Posterior cingulate gyrus (tissue), 11 donors: Measurements from ENCODE around the gene NUP43.
"Not testable (repeated sequence)": the region's sequence is repeated elsewhere in the genome, so short reads cannot be mapped to it uniquely, and the experiment has no call there.

Source experiments
- DNase-seq, 10 donors: peaks; one replicate each; pipeline versions ENCODE4 v3.0.0 to v3.0.0-alpha.2; 2020 to 2021; ENCODE audit warnings: mixed read lengths in 3 of 10
- intact Hi-C: fragments of 100-400 bp; cut with DNase I; formaldehyde crosslinking; loops from one replicate; pipeline ENCODE4 v1.15.1; 2023

NUP43 gene, protein sequence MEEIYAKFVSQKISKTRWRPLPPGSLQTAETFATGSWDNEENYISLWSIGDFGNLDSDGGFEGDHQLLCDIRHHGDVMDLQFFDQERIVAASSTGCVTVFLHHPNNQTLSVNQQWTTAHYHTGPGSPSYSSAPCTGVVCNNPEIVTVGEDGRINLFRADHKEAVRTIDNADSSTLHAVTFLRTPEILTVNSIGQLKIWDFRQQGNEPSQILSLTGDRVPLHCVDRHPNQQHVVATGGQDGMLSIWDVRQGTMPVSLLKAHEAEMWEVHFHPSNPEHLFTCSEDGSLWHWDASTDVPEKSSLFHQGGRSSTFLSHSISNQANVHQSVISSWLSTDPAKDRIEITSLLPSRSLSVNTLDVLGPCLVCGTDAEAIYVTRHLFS

GRCh38 chr6:149746147-149746946 is at the start of gene NUP43:
Gene NUP43 (minus strand): TSS chr6:149746529. CDS start chr6:149746495, 34 bp downstream.
- intact Hi-C loops = no loop called here
- DNase-seq = peak; percentile 87 to 98 (median 92)

DNA sequence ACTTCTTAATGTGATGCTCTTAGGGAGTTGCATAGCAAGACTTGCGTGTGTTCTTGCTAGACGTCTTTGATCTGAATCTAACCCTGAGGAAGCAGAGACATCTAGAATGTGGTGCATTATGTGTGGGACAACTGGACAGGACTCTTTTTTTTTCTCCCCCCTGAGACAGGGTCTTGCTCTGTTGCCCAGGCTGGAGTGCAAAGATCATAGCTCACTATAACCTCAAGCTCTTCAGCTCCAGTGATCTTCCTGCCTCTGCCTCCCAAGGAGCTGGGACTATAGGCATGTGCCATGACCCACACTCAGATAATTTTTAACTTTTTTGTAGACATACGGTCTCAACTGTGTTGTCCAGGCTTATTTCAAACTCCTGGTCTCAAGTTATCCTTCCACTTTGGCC is 37.2 kb upstream of the NUP43 start:
- DNase-seq = no peak
- intact Hi-C loops = no loop called here

DNA sequence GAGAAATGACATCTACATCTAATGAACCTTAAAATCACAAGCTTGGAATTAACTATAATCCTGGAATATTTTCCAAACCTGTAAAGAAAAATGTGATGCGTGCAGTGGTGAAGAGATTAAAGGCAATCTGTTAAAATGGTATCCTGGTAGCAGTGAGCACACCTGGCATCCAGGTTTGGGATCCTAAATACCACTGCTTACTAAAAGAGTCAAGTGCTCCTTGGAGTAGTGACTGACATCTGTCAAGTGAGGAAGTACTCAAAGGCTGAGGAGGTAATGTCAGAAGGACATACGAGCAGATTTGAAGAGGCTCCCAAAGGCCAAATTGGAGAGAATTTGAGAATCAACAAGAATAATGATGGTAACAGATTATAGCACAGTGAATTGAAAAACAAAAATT is 36.0 kb upstream of the NUP43 start:
- no peak for DNase-seq
- intact Hi-C loops = no loop called here

DNA sequence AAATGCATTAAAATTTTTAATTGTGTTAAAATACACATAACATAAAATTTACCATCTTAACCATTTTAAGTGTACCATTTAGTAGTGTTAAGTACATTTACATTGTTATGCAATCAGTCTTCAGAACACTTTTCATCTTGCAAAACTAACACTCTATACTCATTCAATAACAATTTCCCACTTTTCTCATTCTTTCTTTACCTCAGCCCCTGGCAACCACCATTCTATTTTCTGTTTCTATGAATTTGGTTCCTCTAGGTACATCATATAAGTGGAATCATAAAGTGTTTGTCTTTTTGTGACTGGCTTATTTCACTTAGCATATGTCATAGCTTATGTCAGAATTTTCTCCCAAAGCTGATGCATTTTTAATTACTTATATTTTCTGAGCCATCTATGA is 35.4 kb upstream of the NUP43 start:
- DNase-seq = no peak
- intact Hi-C loops = no loop called here

DNA sequence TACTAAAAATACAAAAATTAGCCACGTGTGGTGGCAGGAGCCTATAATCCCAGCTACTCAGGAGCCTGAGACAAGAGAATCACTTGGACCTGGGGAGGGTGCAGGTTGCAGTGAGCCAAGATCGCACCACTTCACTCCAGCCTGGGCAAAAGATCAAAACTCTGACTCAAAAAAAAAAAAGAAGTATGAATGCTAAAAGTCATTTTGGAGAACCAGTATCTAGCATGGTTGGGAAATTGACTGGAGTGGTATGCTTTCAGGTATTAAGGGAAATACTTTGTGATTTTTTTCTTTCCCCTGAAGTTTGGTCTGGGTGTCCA is 33.3 kb upstream of the NUP43 start:
- intact Hi-C loops = no loop called here
- DNase-seq = no peak

- no peak for DNase-seq
- intact Hi-C loops = no loop called here
Observed at GRCh38 chr6:149777624-149778023, 31.3 kb upstream of the NUP43 start.

- intact Hi-C loops = no loop called here
- DNase-seq = no peak
Observed at GRCh38 chr6:149771925-149772324, 25.6 kb upstream of the NUP43 start.

DNA sequence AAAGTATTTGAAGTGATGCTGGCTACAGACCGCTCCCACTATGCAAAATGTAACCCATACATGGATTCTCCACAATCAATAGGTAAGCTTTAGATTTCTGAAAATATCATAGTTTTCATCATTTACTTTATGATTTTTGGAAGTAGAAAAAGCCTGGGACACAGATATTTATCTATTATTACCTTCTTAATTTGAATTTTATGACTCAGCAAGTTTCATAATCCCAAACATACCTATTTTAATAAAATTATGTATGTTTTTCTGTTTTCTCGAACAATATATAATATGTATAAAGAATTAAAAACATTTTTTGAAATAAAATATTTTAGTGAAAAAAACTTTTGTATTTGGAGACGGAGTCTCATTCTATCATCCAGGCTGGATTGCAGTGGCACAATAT is 24.9 kb upstream of the NUP43 start:
- intact Hi-C loops = no loop called here
- DNase-seq = no peak

DNA sequence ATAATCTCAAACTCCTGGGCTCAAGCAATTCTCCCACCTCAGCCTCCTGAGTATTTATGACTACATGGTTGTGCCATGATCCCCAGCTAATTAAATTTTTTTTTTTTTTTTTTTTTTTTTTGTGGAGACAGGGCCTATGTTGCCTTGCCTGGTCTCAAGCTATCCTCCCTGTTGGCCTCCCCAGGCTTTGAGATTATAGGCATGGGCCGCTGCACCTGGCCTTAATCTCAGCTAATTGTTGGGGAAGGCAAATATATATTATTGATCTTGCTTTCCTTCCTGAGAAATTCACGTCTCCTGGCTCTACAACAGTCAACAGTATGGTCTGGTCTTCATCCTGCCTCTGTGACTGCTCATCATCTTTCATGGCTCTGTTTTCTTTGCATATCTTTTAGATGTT is 23.3 kb upstream of the NUP43 start:
- no peak for DNase-seq
- intact Hi-C loops = no loop called here

DNA sequence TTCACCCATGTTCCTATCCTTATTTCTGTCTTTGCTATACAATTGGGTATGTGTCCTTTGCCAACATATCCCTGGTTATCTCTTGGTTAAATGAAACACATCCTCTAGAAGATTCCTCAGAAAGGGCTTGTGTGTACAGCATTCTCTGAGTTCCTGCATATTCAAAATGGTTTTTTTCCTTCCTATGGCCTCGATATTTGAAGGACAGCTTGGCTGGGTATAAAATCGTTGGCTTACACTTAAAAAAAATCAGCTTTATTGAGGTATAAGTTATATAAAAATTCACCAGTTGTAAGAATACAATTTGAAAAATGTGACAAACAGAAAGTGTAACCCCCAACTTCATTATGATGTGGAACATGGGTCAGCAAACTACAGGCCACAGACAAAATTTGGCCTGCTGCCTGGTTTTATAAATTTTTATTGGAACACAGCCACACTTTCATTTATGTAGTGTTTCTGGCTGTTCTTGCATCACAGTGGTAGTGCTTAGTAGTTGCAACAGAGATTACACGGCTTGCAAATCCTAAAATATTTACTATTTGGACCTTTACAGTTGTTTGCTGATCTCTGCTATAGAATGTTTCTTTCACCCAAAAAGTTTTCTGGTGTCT is 19.9 kb upstream of the NUP43 start:
- intact Hi-C loops = no loop called here
- DNase-seq = no peak

GRCh38 chr6:149763866-149764265 is 17.5 kb upstream of the NUP43 start:
- DNase-seq = no peak
- intact Hi-C loops = no loop called here

DNA sequence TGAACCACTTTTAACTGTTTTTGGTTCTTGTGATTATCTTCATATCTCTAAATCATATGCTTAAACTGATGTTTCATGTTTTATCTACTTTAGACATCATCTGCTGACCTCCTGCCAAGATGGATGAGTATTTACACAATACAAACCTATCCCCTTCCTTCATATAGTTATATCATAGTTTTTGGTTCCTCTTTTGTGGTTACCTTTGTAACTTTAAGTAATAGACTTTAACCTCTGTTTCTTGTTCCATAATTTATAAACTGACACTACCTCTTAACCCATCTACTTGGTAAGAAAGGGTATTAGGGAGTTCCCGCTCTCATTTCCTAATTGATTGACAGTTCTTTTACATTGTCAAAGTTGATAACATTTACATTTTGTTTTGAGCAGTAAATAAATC is 15.1 kb upstream of the NUP43 start:
- no peak for DNase-seq
- intact Hi-C loops = no loop called here

DNA sequence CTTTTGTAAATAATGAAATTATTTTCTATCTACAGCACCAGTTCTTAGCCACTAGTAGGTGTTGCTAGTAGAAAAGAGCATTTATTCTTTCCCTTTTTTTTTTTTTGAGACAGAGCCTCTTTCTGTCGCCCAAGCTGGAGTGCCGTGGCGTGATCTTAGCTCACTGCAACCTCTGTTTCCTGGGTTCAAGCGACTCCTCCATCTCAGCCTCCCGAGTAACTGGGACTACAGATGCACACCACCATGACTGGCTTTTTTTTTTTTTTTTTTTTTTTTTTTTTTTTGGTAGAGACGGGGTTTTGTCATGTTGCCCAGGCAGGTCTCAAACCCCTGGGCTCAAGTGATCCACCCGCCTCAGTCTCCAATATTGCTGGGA is 9.9 kb upstream of the NUP43 start:
- intact Hi-C loops = no loop called here
- DNase-seq = no peak

DNA sequence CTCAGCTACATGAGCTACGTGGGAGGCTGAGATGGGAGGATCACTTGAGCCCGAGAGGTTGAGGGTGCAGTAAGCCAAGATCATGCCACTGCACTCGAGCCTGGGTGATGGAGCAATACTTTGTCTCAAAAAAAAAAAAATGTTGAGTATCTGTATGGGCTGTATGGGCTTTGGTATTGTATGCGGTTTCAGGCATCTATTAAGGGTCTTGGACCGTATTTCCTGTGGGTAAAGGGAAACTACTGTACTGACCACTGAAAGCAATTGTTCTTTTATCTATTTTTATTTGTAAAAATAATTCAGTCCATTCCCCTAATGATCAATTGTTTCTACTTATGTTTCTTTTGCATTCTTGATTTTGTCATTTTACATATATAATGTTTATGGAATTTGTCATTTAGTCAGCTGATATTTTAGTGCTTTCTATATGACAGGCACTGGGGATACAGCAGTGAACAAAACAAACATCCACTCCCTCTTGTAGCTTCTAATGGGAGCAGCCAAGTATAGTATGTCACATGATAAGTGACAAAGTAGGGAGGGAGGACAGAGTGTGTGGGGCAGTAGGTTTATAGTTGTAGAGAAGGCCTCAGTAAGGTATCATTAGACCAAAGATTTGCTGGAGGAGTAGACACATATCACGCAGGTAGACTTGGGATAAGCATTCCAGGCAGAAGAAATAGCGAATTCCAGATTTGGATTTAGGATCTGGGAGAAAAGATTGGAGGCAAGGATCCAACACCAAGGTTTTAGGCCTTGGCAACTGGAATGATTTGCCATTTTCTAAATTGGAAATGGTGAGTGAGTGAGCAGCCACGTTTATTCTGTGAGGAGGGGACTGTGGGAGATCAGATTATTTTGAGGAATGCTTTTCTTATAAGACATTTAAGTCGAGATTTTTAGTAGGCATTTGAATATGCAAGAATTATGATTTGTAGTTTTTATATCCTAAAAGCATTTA is 9.3 kb upstream of the NUP43 start:
- no peak for DNase-seq
- intact Hi-C loops = no loop called here

- intact Hi-C loops = no loop called here
- no peak for DNase-seq
Observed at GRCh38 chr6:149754548-149754947, 8.2 kb upstream of the NUP43 start.

GRCh38 chr6:149753374-149753637 is 7.0 kb upstream of the NUP43 start:
- DNase-seq, intact Hi-C loops: not testable (repeated sequence)

DNA sequence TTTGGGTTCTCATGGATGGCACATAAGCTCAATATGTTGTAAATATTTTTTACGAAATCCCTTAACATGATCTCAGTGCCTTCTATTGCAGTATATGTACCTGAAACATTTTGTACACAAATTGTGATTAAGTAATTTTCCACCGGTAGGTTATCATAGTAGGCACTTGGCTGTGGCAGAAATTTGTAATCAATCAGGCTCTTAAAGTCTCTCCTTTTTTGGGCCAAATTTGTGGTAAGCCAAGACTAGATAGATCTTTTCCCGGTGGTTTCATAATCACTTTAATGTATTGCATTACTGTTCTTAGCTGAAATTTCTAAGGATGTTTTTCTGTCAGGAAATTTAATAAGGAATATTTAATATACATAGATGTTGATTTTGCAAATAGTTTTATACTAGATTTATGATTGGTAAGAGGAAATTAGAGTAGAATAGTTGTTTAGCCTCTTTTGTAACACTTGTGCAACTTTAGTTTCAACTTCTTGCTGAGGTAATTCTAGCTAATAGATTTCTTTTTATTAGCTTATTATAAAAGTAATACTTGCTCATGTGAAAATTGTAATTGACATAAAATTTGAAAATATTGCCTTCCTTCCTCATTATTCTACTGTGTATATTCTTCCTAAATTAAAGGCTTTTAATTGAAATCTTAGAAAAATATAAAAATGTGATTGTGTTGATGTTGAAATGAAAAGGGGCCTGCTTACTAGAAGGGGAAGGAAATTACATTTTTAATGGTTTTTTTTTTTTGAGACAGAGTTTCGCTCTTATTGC is 6.5 kb upstream of the NUP43 start:
- DNase-seq = no peak
- intact Hi-C loops = no loop called here

DNA sequence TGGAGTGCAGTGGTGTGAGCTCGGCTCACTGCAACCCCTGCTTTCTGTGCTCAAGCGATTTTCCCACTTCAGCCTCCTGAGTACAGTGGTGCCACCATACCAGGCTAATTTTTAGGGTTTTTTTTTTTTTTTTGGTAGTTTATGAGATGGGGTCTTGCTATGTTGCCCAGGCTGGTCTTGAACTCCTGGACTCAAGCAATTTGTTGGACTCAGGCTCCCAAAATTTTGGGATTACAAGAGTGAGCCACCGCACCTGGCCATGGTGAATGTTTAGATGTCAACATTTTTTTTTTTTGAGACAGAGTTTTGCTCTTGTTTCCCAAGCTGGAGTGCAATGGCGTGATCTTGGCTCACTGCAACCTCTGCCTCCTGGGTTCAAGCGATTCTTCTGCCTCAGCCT is 5.6 kb upstream of the NUP43 start:
- intact Hi-C loops = not testable (repeated sequence)

GRCh38 chr6:149751239-149751638 is 4.9 kb upstream of the NUP43 start:
- intact Hi-C loops = no loop called here
- no peak for DNase-seq

More for the DNA sequence above, 5.6 kb upstream of the NUP43 start:
- DNase-seq = not testable (repeated sequence)

GRCh38 chr6:149750136-149750609 is 3.8 kb upstream of the NUP43 start:
- DNase-seq = peak; percentile 22 to 93 (median 54)

More at GRCh38 chr6:149750136-149750609, 3.8 kb upstream of the NUP43 start:
- intact Hi-C loops = no loop called here
